ENCODE results near the gene PAN3.

- TF ChIP-seq POLR2A (IDR thresholded peaks at IDR 0.05; ENCODE audit: low read length): no peak
- no peak for TF ChIP-seq GATA1 (IDR thresholded peaks at IDR 0.05; ENCODE audit: low read depth, low read length)
Observed at GRCh38 chr13:28131646-28132045, 6.7 kb upstream of the PAN3 start.
